ENCODE results near the gene LRMDA. TPM values are rescaled to one million over a fixed set of nuclear protein-coding genes. Genes with fewer than 3 reads are reported as not detected.

Gene LRMDA
- total RNA-seq, 2 experiments from 2014 or later = not detected

- H3K4me3 Mint-ChIP-seq = no peak overlapping the region
- H3K27me3 Mint-ChIP-seq = peaks cover 2% of the 10 kb centered on the region
- DNase-seq = no peak
- no peaks in the 10 kb centered on the region for H3K36me3 Mint-ChIP-seq
- H3K9me3 Mint-ChIP-seq = no peaks in the 10 kb centered on the region
- no peak overlapping the region for H3K27ac Mint-ChIP-seq
- ATAC-seq (ENCODE audit: low read depth) = no peak
- no peaks in the 10 kb centered on the region for H3K4me1 Mint-ChIP-seq
- POLR2A ChIA-PET = no interaction called here
Observed at GRCh38 chr10:76175533-76176165, 744.2 kb downstream of the LRMDA start.

DNA sequence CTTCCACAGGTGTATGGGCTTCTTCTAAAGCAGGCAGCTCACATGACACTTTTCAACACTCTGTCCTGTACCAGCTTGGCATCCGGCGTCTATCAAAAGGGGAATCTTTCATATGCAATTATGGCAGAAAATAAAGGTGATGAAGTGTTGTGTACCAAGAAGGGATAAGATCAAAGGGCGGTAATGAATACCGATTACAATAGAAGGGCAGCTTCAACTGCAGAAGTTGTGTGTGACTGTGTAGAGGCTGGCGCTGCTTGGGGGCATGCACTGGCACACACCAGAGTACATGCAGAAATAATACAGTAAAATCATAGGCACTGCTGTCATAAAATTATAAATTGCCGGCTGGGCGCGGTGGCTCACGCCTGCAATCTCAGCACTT lies 744.7 kb downstream of the LRMDA start:
- POLR2A ChIA-PET = no interaction called here
- H3K27ac Mint-ChIP-seq = no peak overlapping the region
- no peaks in the 10 kb centered on the region for H3K36me3 Mint-ChIP-seq
- ATAC-seq (ENCODE audit: low read depth) = no peak
- no peaks in the 10 kb centered on the region for H3K9me3 Mint-ChIP-seq
- H3K27me3 Mint-ChIP-seq = peaks cover 2% of the 10 kb centered on the region
- no peak for DNase-seq
- no peak overlapping the region for H3K4me3 Mint-ChIP-seq
- H3K4me1 Mint-ChIP-seq = no peaks in the 10 kb centered on the region

DNA sequence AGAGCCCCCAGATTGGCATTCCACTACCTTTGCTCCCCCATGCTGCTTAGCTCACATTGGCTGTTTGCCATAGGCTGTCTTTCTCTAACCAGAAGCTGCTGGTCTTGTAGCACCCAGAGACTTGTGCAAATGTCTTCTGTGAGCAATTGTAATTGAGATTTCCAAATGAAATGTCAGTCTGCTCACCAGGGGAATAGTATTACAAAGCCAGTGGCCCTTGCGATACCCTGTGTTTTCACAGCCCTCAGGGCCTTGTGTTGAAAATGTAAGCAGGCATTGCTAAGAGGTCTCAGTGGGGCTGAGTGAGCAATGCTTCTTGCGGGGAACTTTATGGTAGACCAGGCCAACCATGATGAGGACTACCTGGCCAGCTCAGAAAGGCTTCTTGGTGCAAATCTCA lies 746.5 kb downstream of the LRMDA start:
- POLR2A ChIA-PET = no interaction called here
- ATAC-seq (ENCODE audit: low read depth) = no peak

DNA sequence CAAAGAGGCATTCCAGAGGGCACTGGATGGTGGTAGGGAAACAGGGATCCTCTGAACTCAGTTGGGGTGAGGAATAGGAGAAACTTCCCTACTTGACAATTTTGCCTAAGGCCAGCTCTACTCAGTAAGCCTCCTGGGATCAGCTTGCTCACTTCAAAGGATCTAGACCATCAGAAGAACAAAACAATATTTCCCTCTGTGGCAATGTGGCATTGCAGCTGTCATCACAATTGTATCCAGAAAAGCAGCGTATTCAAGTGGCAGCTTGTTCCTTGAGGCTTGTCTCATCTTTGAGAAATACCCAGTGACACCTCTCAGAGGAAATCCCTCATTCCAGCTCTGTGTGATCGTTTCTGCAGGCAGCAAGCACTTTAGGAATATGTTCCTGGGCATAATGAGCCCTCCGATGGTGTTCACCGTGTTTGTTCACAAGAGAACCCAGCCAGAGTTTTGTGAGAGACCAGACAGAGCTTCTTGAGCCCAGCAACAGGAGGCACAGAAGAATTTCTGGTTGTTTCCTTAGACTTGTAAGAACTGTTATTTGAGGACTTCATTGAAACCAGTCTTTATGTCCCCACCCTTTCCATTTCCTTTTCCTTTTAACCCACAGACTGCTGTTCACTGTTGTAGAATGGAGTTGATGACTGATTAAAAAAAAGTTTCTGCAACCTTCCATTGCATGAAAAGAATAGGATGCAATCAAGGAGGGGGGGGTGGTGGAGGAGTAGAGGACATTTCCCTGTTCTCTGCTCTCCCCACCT lies 747.3 kb downstream of the LRMDA start:
- Mint-ChIP-seq H3K4me1 (no peaks in the 10 kb centered on the region), H3K9me3 (no peaks in the 10 kb centered on the region), H3K36me3 (no peaks in the 10 kb centered on the region), H3K4me3 (no peak overlapping the region), H3K27me3 (peaks cover 2% of the 10 kb centered on the region), H3K27ac (no peak overlapping the region)
- DNase-seq (no peak), ATAC-seq (ENCODE audit: low read depth) (no peak)
- POLR2A ChIA-PET = no interaction called here

More for the DNA sequence above, 746.5 kb downstream of the LRMDA start:
- H3K4me3 Mint-ChIP-seq = no peak overlapping the region
- DNase-seq = no peak
- no peaks in the 10 kb centered on the region for H3K36me3 Mint-ChIP-seq
- H3K27me3 Mint-ChIP-seq = peaks cover 2% of the 10 kb centered on the region
- H3K9me3 Mint-ChIP-seq = no peaks in the 10 kb centered on the region
- H3K27ac Mint-ChIP-seq = no peak overlapping the region
- H3K4me1 Mint-ChIP-seq = no peaks in the 10 kb centered on the region

DNA sequence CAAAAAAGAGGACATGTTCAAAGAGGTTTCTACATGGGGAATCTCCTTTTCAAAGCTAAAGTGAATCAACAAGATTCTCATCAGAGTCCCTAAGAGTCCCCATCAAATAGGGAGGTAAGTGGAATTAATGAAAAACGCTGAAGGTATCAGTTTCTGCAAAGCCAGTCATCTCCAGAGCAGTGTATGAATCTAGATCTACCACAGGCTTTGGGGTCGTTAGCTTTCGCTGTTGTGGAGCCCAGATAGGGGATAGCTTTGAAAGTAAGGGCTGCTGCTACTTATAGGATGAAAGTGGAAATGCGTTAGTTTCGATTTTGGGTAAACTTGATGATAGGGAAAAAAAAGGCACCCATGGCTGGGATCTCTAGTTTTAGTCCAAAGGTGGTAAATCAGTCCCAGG lies 748.4 kb downstream of the LRMDA start:
- Mint-ChIP-seq H3K4me3 (no peak overlapping the region), H3K27ac (no peak overlapping the region), H3K27me3 (peaks cover 2% of the 10 kb centered on the region), H3K36me3 (no peaks in the 10 kb centered on the region), H3K9me3 (no peaks in the 10 kb centered on the region), H3K4me1 (no peaks in the 10 kb centered on the region)
- no peak for ATAC-seq (ENCODE audit: low read depth)
- no peak for DNase-seq
- POLR2A ChIA-PET = no interaction called here

- H3K27me3 Mint-ChIP-seq = no peaks in the 10 kb centered on the region
- H3K36me3 Mint-ChIP-seq = no peaks in the 10 kb centered on the region
- H3K9me3 Mint-ChIP-seq = no peaks in the 10 kb centered on the region
- H3K27ac Mint-ChIP-seq = no peak overlapping the region
- DNase-seq (no peak), ATAC-seq (ENCODE audit: low read depth) (no peak)
- POLR2A ChIA-PET = no interaction called here
- H3K4me3 Mint-ChIP-seq = no peak overlapping the region
- H3K4me1 Mint-ChIP-seq = no peaks in the 10 kb centered on the region
Observed at GRCh38 chr10:76184647-76185046, 753.2 kb downstream of the LRMDA start.

DNA sequence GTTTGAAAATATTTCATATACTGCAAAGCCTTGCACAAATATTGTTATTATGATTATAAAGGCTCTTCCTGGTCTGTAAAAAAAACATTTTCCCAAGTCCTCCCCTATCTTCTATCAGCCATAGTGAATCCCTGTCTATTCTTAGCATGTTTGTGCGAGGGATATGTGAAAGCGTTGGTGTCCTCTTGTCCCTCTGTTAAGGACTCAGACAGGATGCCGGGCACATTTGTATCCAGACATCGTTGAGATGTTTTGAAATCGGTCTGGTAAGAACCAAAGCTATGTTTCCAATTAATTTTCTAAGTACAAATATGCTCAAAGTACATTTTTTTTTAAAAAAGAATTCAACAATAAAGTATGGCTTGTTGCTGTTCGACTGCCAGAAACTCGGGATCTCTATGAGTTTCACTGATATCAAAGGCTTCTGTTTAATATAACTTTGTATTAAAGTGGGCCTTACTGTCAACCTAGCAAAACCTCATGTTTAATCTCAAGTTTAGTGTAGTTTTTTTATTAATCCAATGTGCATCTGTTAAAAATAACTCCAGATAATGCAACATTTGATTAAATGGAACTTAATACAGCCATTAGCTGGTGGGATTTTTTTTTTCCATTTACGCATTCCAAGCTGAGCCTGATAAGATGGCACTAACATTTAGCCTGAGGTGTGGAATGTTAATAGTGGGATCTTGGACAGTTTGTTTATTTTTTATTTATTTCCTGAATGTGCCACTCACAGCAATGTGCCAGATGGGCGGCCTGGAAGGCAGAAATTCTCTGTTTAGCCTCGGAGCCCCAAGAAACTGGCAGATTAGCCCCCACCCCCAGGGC lies 754.3 kb downstream of the LRMDA start:
- Mint-ChIP-seq H3K4me3 (no peak overlapping the region), H3K4me1 (no peaks in the 10 kb centered on the region), H3K27ac (no peak overlapping the region), H3K36me3 (no peaks in the 10 kb centered on the region), H3K27me3 (no peaks in the 10 kb centered on the region), H3K9me3 (no peaks in the 10 kb centered on the region)
- POLR2A ChIA-PET = no interaction called here
- ATAC-seq (ENCODE audit: low read depth) (no peak), DNase-seq (no peak)

GRCh38 chr10:76188216-76188615 lies 756.8 kb downstream of the LRMDA start:
- Mint-ChIP-seq H3K36me3 (no peaks in the 10 kb centered on the region), H3K27me3 (no peaks in the 10 kb centered on the region), H3K9me3 (no peaks in the 10 kb centered on the region), H3K4me1 (no peaks in the 10 kb centered on the region), H3K4me3 (no peak overlapping the region), H3K27ac (no peak overlapping the region)
- no peak for DNase-seq
- no peak for ATAC-seq (ENCODE audit: low read depth)
- POLR2A ChIA-PET = no interaction called here

GRCh38 chr10:76190634-76191270 lies 759.3 kb downstream of the LRMDA start:
- H3K4me1 Mint-ChIP-seq = no peaks in the 10 kb centered on the region
- POLR2A ChIA-PET = no interaction called here
- H3K4me3 Mint-ChIP-seq = no peak overlapping the region
- no peaks in the 10 kb centered on the region for H3K9me3 Mint-ChIP-seq
- DNase-seq (no peak), ATAC-seq (ENCODE audit: low read depth) (no peak)
- no peaks in the 10 kb centered on the region for H3K36me3 Mint-ChIP-seq
- no peak overlapping the region for H3K27ac Mint-ChIP-seq
- no peaks in the 10 kb centered on the region for H3K27me3 Mint-ChIP-seq

DNA sequence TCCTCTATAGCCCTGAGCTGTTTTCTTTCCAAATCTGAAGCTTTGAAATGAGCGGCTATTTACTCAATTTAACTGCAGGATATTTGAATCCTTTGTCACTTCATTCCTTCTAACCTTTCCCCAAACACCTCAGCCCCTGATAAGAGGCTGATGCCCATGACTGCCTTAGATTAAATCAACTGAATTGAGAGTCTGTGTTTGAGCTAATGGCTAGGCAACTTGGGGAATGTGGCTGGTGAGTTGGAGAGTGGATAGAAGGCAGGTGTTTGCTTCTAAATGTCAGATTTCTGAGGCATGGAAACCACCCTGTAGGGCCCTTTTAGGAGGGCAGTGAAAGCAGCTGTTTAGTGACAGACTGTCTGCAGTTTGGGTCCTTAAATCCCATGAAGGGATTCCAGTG lies 759.9 kb downstream of the LRMDA start:
- ATAC-seq (ENCODE audit: low read depth) (no peak), DNase-seq (no peak)
- H3K4me1 Mint-ChIP-seq = no peaks in the 10 kb centered on the region
- H3K4me3 Mint-ChIP-seq = no peak overlapping the region
- H3K27me3 Mint-ChIP-seq = no peaks in the 10 kb centered on the region
- POLR2A ChIA-PET = no interaction called here
- no peaks in the 10 kb centered on the region for H3K36me3 Mint-ChIP-seq
- no peaks in the 10 kb centered on the region for H3K9me3 Mint-ChIP-seq
- H3K27ac Mint-ChIP-seq = no peak overlapping the region

DNA sequence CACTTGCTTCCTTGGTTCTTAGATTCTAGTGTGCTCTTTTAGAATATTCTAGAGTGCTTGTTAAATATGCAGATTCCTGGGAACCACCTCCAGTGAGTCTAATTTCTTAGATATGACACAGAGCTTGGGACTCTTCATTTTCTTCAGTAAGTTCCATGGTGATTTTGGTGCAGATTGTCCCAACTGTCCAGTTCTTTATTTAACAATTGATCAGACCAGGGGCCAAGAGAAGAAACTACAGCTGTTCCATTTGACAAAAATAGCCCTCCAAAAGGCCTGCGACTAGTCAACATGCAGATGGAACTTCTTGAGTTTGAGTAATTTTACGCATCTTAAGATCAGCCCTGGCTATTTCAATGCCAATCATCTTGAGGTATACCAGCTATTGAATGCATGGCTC lies 760.7 kb downstream of the LRMDA start:
- no peak overlapping the region for H3K4me3 Mint-ChIP-seq
- H3K9me3 Mint-ChIP-seq = no peaks in the 10 kb centered on the region
- H3K27me3 Mint-ChIP-seq = no peaks in the 10 kb centered on the region
- POLR2A ChIA-PET = no interaction called here
- H3K36me3 Mint-ChIP-seq = no peaks in the 10 kb centered on the region
- H3K27ac Mint-ChIP-seq = no peak overlapping the region
- ATAC-seq (ENCODE audit: low read depth) = no peak
- no peak for DNase-seq
- no peaks in the 10 kb centered on the region for H3K4me1 Mint-ChIP-seq

DNA sequence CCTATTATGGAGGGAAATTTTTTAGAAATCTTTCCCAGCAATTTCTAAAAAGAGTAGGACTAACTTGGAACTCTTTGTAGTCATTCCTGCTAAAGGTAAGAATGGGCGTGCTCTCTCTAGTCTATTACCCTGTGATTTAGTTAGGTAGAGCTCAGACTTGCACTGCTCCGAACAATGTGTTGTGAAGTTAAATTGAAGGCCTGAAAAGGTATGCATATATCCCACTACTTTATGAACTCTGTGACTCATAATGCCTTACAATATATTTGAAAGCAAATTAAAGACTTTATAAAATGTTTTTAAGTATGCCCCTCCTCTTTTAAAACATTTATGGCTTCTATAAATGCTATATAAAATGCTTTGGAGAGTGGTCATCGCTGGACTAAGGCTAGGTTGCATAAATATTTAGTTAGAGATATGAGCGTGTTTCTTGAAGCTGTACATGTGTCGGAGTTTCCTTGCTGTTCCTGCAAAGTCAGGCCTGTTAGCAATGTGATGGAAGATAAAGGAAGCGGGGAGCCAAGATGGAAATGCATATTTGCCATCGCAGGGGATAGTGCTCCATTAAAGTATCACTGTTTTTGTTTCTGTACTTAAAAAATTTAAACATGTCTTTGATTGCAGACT lies 761.4 kb downstream of the LRMDA start:
- no peaks in the 10 kb centered on the region for H3K9me3 Mint-ChIP-seq
- POLR2A ChIA-PET = no interaction called here
- no peak for DNase-seq
- no peak overlapping the region for H3K27ac Mint-ChIP-seq
- no peak overlapping the region for H3K4me3 Mint-ChIP-seq
- H3K4me1 Mint-ChIP-seq = no peaks in the 10 kb centered on the region
- no peaks in the 10 kb centered on the region for H3K36me3 Mint-ChIP-seq
- ATAC-seq (ENCODE audit: low read depth) = no peak
- H3K27me3 Mint-ChIP-seq = no peaks in the 10 kb centered on the region

GRCh38 chr10:76195654-76196390 lies 764.4 kb downstream of the LRMDA start:
- Mint-ChIP-seq H3K27me3 (no peaks in the 10 kb centered on the region), H3K36me3 (no peaks in the 10 kb centered on the region), H3K9me3 (no peaks in the 10 kb centered on the region), H3K27ac (no peak overlapping the region), H3K4me3 (no peak overlapping the region), H3K4me1 (no peaks in the 10 kb centered on the region)
- POLR2A ChIA-PET = no interaction called here
- no peak for ATAC-seq (ENCODE audit: low read depth)
- DNase-seq = no peak
